ENCODE results near the gene PGP.

PGP gene

GRCh38 chr16:2251296-2252111 is 36.9 kb upstream of the PGP start, which contains the start of gene ECI1:
TSS of gene ECI1 (minus strand) at chr16:2251587. CDS start at chr16:2251566, 21 bp downstream.
- H3K4me3 ChIP-seq (ENCODE audit: low read length) = peak within 1 kb of the TSS; percentile 63
- DNase-seq (ENCODE audit: low read depth) = peak; percentile 88
- peak; percentile 42 for TF ChIP-seq CTCF (IDR thresholded peaks at IDR 0.05; ENCODE audit: insufficient read depth, low read depth, low read length, missing control alignments)

GRCh38 chr16:2250652-2251295 is 36.1 kb upstream of the PGP start:
- TF ChIP-seq CTCF (IDR thresholded peaks at IDR 0.05; ENCODE audit: insufficient read depth, low read depth, low read length, missing control alignments) = no peak
- peak; percentile 52 for DNase-seq (ENCODE audit: low read depth)
- peak overlapping the region; percentile 63 for H3K4me3 ChIP-seq (ENCODE audit: low read length)

GRCh38 chr16:2246301-2246885 is 31.8 kb upstream of the PGP start:
- no peak overlapping the region for H3K4me3 ChIP-seq (ENCODE audit: low read length)
- TF ChIP-seq CTCF (IDR thresholded peaks at IDR 0.05; ENCODE audit: insufficient read depth, low read depth, low read length, missing control alignments) = no peak
- DNase-seq (ENCODE audit: low read depth) = no peak

DNA sequence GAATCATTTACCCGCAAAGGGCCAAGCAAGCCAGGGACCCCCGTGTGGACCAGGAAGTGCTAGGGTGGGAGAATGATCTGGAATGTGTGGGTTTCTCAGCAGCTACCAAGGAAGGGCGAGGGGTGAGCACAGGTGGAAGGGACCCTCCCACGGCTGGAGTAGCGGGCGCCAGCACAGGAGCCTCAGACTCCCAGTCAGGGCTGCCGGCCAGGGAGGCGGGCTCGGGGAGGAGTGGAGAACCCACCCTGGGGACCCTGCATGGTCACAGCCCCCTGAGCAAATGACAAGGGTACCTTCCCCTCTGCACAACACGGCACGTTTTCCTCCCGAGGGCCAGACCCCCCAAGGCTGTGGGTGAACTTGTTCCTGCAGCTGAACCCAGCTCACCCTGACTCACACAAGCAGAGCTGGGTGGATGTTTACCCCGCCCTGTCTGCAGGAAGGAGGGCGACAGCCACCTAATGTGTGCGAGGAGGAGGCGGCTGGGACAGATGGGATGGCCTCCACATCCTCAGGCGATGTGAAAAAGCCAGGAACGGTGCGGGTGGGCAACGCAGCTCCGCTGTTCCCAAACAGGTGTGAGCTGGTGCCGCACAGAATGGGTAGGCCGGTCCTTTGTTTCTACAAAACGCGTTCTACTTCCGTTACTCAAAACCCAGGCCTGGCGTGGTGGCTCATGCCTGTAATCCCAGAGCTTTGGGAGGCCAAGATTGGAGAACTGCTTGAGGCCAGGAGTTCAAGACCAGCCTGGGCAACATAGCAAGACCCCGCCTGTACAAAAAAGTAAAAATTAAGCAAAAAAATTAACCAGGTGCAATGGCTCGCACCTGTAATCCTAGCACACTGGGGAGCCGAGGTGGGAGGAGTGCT is 30.5 kb upstream of the PGP start:
- TF ChIP-seq CTCF (IDR thresholded peaks at IDR 0.05; ENCODE audit: insufficient read depth, low read depth, low read length, missing control alignments) = no peak
- DNase-seq (ENCODE audit: low read depth) = peak; percentile 47
- no peak overlapping the region for H3K4me3 ChIP-seq (ENCODE audit: low read length)

- no peak for TF ChIP-seq CTCF (IDR thresholded peaks at IDR 0.05; ENCODE audit: insufficient read depth, low read depth, low read length, missing control alignments)
- H3K4me3 ChIP-seq (ENCODE audit: low read length) = no peak overlapping the region
- DNase-seq (ENCODE audit: low read depth) = no peak
These were observed 29.7 kb upstream of the PGP start for GRCh38 chr16:2244301-2244700.

DNA sequence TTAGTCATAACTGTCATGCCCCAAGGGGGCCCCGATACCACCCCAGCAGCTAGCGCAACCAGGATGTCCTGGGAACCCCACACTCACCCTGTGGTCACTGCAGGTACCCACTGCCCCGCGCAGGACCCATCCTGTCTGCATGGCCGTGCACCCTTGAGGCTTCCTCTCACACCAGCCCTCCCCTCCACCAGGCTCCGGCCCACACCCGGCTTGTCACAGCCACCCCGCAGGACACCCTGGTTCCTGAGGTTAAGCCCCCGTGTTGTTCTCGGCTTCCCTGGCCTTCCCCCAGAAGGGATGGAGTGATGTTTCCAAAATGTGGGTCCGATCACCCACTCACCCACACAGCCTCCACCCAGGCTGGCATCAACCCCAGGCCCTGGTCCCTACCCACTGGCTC is 29.1 kb upstream of the PGP start:
- H3K4me3 ChIP-seq (ENCODE audit: low read length) = no peak overlapping the region
- no peak for DNase-seq (ENCODE audit: low read depth)
- no peak for TF ChIP-seq CTCF (IDR thresholded peaks at IDR 0.05; ENCODE audit: insufficient read depth, low read depth, low read length, missing control alignments)
